Measurements from ENCODE around the gene NKRF.

GRCh38 chrX:119605464-119606279 is 552 bp downstream of the NKRF start:
- TF ChIP-seq, protein P1, sequence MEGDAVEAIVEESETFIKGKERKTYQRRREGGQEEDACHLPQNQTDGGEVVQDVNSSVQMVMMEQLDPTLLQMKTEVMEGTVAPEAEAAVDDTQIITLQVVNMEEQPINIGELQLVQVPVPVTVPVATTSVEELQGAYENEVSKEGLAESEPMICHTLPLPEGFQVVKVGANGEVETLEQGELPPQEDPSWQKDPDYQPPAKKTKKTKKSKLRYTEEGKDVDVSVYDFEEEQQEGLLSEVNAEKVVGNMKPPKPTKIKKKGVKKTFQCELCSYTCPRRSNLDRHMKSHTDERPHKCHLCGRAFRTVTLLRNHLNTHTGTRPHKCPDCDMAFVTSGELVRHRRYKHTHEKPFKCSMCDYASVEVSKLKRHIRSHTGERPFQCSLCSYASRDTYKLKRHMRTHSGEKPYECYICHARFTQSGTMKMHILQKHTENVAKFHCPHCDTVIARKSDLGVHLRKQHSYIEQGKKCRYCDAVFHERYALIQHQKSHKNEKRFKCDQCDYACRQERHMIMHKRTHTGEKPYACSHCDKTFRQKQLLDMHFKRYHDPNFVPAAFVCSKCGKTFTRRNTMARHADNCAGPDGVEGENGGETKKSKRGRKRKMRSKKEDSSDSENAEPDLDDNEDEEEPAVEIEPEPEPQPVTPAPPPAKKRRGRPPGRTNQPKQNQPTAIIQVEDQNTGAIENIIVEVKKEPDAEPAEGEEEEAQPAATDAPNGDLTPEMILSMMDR (IDR thresholded peaks at IDR 0.05) = no peak
- no peak for TF ChIP-seq EZH2 (IDR thresholded peaks at IDR 0.05; ENCODE audit: borderline replicate concordance, insufficient read depth, low read depth, low read length, poor library complexity, severe bottlenecking)
